Lower lobe of right lung (tissue), 2 donors: ENCODE data around the gene ARHGAP25. TPM values are rescaled to one million over a fixed set of nuclear protein-coding genes. Genes with fewer than 3 reads are reported as not detected.

ENCODE experiments used
- ATAC-seq, 2 donors: fragments of 200-7000 bp; cut with Tn5 transposase; one replicate each; pipeline ENCODE4 v1.9.1; 2020 to 2022; ENCODE audit warnings: mild to moderate bottlenecking in 2 of 2, moderate library complexity in 2 of 2
- DNase-seq: peaks from one replicate; pipeline ENCODE4 v3.0.0-alpha.2; 2020
- H3K27ac ChIP-seq: fragments of 200-600 bp; one replicate; pipeline ENCODE4 v1.8.0; 2022
- H3K27me3 ChIP-seq: fragments of 200-600 bp; one replicate; pipeline ENCODE4 v1.8.0; 2022; ENCODE audit warnings: low read depth
- H3K36me3 ChIP-seq: fragments of 200-600 bp; one replicate; pipeline ENCODE4 v1.8.0; 2022; ENCODE audit warnings: mild to moderate bottlenecking
- H3K4me1 ChIP-seq: fragments of 200-600 bp; one replicate; pipeline ENCODE4 v1.8.0; 2022
- H3K4me3 ChIP-seq: fragments of 200-600 bp; one replicate; pipeline ENCODE4 v1.8.0; 2022; ENCODE audit warnings: mild to moderate bottlenecking
- H3K9me3 ChIP-seq: fragments of 200-600 bp; one replicate; pipeline ENCODE4 v1.8.0; 2022
- intact Hi-C: fragments of 100-400 bp; cut with DNase I; formaldehyde crosslinking; loops from one replicate; pipeline ENCODE4 v1.11.0; 2022
- total RNA-seq: library from RNA; stranded (reverse); fragmentation: NEBNext Ultra II Directional; extraction: Animal tissue kit (Norgen Biotek cat#: 25700); gene quantifications from one replicate; pipeline ENCODE4 v1.2.1, GENCODE V29; 2021
- TF ChIP-seq, protein P1 (sequence below): fragments of 200-600 bp; IDR thresholded peaks from one replicate; pipeline ENCODE4 v1.8.0; 2022; ENCODE audit warnings: antibody characterized with exemption, mild to moderate bottlenecking
- donor health status: DM: no; HTN: yes; CAD: no; lungs with severe emphysema.

The ARHGAP25 gene
- total RNA-seq, 1 donor from 2014 or later, result 48.5 TPM

DNA sequence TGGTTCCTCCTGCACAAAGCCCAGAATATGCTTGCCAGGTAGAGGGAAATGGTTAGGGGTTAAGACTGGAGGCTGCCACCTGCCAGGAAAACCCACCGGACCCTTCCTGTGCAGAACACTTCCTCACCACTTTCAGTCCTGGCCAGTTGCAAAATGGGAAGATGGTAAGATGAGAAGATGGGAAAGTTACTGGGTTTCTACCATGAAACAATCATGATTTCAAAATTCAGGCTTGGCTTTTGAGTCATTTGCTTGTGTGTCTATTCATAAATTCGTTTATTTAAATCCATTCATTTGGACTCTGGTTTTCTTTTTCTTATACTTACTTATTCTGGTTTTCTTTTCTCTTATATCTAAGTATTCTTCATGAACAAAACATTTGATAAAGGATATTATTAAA, 129.4 kb downstream of the ARHGAP25 start:
- DNase-seq (no peak), ATAC-seq (no peak)
- no peaks in the 10 kb centered on the region for H3K36me3 ChIP-seq
- H3K9me3 ChIP-seq, result no peaks in the 10 kb centered on the region
- intact Hi-C loops, result no loop called here
- TF ChIP-seq, protein P1, sequence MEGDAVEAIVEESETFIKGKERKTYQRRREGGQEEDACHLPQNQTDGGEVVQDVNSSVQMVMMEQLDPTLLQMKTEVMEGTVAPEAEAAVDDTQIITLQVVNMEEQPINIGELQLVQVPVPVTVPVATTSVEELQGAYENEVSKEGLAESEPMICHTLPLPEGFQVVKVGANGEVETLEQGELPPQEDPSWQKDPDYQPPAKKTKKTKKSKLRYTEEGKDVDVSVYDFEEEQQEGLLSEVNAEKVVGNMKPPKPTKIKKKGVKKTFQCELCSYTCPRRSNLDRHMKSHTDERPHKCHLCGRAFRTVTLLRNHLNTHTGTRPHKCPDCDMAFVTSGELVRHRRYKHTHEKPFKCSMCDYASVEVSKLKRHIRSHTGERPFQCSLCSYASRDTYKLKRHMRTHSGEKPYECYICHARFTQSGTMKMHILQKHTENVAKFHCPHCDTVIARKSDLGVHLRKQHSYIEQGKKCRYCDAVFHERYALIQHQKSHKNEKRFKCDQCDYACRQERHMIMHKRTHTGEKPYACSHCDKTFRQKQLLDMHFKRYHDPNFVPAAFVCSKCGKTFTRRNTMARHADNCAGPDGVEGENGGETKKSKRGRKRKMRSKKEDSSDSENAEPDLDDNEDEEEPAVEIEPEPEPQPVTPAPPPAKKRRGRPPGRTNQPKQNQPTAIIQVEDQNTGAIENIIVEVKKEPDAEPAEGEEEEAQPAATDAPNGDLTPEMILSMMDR, result no peak
- no peak overlapping the region for H3K4me3 ChIP-seq
- H3K27ac ChIP-seq, result no peak overlapping the region
- no peaks in the 10 kb centered on the region for H3K4me1 ChIP-seq
- no peaks in the 10 kb centered on the region for H3K27me3 ChIP-seq

DNA sequence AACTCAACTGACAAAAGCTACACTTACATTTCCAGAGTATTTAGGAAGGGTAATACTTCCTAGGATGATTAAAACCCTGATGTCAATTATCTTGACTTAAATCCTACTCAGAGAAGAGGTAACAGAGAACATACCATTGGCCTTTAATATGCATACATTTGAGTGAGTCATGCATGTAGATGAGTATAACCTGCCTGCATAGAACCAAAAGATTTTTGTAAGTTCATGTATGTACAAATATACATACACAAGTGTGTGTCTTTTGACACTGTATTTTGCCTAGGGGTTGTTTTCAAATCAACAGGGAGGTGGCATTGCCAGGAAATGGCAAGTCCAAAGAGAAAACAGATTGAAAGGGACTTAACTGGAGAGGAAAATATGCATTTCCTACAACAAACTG, 130.5 kb downstream of the ARHGAP25 start:
- Histone ChIP-seq H3K27ac (no peak overlapping the region), H3K27me3 (no peaks in the 10 kb centered on the region), H3K4me1 (no peaks in the 10 kb centered on the region), H3K9me3 (no peaks in the 10 kb centered on the region), H3K4me3 (no peak overlapping the region), H3K36me3 (no peaks in the 10 kb centered on the region)
- no peak for DNase-seq
- no peak for ATAC-seq
- TF ChIP-seq, protein P1, result no peak
- intact Hi-C loops, result no loop called here

DNA sequence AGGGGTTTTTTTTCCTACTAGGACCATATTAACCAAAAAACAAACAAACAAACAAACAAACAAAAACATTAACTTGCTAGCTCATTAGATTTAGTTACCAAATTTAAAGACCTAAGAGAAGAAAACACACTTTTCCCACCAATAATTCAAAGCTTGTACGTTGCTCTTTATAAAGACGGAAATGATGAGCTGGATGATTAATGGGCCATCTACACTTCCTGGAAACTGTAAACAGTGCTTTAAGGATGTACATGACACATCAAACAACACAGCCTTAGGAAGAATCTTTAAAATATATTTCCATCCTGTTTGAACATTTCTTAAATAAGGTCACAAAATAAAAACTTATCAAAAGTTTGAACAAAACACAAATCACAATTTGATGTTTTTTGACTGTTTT, 135.6 kb downstream of the ARHGAP25 start:
- H3K27me3 ChIP-seq, result no peaks in the 10 kb centered on the region
- DNase-seq (no peak), ATAC-seq (no peak)
- no peaks in the 10 kb centered on the region for H3K36me3 ChIP-seq
- no peaks in the 10 kb centered on the region for H3K9me3 ChIP-seq
- H3K4me3 ChIP-seq, result no peak overlapping the region
- H3K4me1 ChIP-seq, result no peaks in the 10 kb centered on the region
- no peak overlapping the region for H3K27ac ChIP-seq
- TF ChIP-seq, protein P1, result no peak
- intact Hi-C loops, result no loop called here

DNA sequence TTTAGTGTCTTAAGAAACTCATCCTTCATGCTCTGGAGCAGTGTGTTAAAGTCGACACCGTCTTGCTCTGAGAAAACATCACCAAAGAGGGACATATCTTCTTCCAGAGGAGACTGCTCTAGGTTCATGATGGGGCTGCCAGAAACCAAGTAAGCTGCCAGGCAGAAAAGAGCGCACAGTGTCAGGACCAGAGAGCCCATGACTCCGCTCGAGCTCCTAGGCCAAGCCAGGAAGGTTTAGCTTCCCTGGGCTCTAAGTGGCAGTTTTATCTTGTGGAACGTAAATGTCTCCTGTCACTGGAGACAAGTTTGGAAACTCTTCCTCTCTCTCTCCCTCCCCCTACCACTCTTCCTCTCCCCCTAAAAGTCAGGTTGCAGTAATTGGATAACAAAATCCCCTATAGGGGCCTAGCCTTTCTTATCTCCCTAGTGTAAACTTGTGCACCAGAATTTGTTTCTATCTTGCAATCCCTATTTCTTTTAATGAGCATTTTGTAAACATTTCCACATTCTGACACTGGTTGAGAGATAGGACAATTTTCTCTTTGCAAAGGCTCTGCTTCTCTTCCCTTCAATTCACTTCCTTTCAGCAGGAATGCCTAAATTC, 136.7 kb downstream of the ARHGAP25 start, which contains the start of gene BMP10:
TSS of gene BMP10 (minus strand) at position 239 of the 606 bp plus-strand sequence. CDS start at position 200, 39 bp downstream.
- TF ChIP-seq, protein P1, result no peak
- intact Hi-C loops, result no loop called here
- Histone ChIP-seq H3K4me1 (no peaks in the 10 kb centered on the region), H3K36me3 (no peaks in the 10 kb centered on the region), H3K4me3 (no peak within 1 kb of the TSS), H3K27ac (no peak within 1 kb of the TSS), H3K27me3 (no peaks in the 10 kb centered on the region), H3K9me3 (no peaks in the 10 kb centered on the region)
- ATAC-seq (no peak), DNase-seq (no peak)

Other genes starting within 250 kb of the ARHGAP25 start
- not detected for gene PROKR1, start 91.2 kb upstream of the ARHGAP25 start, total RNA-seq
- gene BMP10, start 136.6 kb downstream of the ARHGAP25 start, total RNA-seq, result 0.24 TPM
- 53.3 TPM for gene GKN2, start 218.1 kb downstream of the ARHGAP25 start, total RNA-seq
- gene GKN1, start 239.8 kb downstream of the ARHGAP25 start, total RNA-seq, result not detected